Transverse colon (tissue), 4 donors: Measurements from ENCODE around the gene TMEM270.

Experiments
- EP300 ChIP-seq: sonication (generic); formaldehyde crosslinking; IDR thresholded peaks from one replicate; pipeline ENCODE4 v1.6.1; 2017; ENCODE audit warnings: antibody characterized with exemption, low read depth
- POLR2A ChIP-seq: fragments of 450-650 bp; IDR thresholded peaks from one replicate; pipeline ENCODE4 v1.6.1; 2016; ENCODE audit warnings: antibody characterized with exemption, mild to moderate bottlenecking, moderate library complexity
- POLR2AphosphoS5 ChIP-seq, 3 donors: sonication (generic); formaldehyde crosslinking; IDR thresholded peaks; one replicate each; pipeline ENCODE4 v1.6.1; 2016; ENCODE audit warnings: antibody characterized with exemption in 3 of 3
- TF ChIP-seq, protein P1 (sequence below), 5 experiments: fragments of 200-600 bp in 3 of 5; fragments of 450-650 bp in 2 of 5; sonication (generic) in 3 of 5; IDR thresholded peaks; 1 replicate in 2 of 5; 2 replicates in 3 of 5; pipeline ENCODE4 v1.5.1; 2016 to 2017; ENCODE audit warnings: antibody characterized with exemption in 5 of 5, inconsistent platforms in 3 of 5, mild to moderate bottlenecking in 2 of 5, moderate library complexity in 1 of 5

DNA sequence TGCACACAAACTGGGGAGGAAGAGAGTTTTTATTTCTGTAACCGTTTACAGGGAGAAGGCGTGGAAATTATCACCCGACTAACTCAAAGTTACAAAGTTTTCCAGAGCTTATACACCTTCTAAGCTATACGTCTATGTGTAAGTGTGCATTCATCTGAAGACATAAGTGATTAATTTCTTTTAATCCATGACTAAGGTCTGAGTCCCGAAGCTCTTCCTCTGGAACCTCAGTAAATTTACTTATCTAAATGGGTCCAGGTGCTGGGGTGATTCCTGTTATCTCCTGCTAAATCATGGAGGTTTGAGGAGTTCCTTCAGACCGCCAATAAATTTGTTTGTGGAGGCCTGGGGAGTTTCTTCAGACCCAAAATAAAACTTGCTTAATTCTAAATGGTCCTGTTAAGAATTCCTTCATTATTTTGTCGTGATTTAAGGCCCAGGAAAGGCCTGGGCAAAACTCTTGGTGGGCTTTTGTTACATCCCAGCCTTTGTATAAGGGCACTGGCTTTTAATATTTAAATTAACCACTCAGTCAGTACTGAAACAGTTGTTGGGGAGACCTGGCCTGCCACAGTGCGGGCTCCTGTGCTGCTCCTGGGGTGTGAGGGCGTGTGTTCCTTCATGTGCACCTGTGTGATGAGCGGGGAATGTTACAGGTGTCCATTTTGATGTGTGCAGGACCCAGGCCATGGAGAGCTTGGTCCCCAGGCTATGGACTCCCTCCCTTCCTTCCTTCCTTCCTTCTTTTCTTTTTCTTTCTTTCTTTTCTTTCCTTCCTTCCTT lies 12.8 kb upstream of the TMEM270 start:
- TF ChIP-seq POLR2A = no peak
- TF ChIP-seq POLR2AphosphoS5 (IDR thresholded peaks at IDR 0.05) = no peak
- TF ChIP-seq, protein P1, sequence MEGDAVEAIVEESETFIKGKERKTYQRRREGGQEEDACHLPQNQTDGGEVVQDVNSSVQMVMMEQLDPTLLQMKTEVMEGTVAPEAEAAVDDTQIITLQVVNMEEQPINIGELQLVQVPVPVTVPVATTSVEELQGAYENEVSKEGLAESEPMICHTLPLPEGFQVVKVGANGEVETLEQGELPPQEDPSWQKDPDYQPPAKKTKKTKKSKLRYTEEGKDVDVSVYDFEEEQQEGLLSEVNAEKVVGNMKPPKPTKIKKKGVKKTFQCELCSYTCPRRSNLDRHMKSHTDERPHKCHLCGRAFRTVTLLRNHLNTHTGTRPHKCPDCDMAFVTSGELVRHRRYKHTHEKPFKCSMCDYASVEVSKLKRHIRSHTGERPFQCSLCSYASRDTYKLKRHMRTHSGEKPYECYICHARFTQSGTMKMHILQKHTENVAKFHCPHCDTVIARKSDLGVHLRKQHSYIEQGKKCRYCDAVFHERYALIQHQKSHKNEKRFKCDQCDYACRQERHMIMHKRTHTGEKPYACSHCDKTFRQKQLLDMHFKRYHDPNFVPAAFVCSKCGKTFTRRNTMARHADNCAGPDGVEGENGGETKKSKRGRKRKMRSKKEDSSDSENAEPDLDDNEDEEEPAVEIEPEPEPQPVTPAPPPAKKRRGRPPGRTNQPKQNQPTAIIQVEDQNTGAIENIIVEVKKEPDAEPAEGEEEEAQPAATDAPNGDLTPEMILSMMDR (IDR thresholded peaks at IDR 0.05) = no peak
- TF ChIP-seq EP300 = no peak
